ENCODE results near the gene ITFG1. TPM values are rescaled to one million over a fixed set of nuclear protein-coding genes. Genes with fewer than 3 reads are reported as not detected.
A peak's percentile ranks its signal among the peaks of the same experiment; 100 is the strongest.

ITFG1 gene
- total and polyA plus RNA-seq, 2 of the 13 experiments (the other 11 are each of a cell fraction or from before 2014, with no cell fraction given): 74.5 to 150 TPM

DNA sequence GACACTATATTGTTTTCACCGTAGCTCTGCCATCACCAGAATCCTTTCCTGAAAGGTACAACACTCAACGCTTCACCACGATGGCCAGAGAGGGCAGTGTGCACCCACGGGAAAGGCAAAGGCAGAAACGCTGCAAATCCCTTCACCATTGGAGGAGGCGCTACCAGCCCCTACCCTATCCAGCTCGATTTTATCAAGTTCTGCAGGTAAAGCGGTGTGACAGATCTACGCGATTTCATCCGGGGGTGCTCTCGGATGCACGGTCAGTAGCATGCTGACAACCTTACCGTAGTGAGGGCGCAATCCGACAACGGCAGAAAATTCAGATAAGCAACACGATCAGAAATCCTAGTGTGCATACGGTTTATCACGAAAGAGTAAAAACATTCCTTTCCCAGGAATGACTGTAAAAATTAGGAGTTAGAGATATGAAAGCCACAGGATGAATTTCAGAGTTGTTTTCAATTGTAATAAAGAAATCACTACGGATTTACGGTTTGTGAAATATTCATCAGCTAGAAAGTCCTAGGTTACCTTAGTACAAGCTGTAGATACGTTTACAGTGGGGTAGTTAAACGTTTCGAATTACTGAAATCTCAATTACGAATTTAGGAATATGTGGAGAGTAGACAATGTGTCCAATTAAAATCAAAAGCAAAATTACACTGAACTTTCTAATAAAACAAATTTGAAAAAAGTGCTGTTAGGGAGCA, 318.9 kb downstream of the ITFG1 start (continued):
- TF ChIP-seq, protein P1, sequence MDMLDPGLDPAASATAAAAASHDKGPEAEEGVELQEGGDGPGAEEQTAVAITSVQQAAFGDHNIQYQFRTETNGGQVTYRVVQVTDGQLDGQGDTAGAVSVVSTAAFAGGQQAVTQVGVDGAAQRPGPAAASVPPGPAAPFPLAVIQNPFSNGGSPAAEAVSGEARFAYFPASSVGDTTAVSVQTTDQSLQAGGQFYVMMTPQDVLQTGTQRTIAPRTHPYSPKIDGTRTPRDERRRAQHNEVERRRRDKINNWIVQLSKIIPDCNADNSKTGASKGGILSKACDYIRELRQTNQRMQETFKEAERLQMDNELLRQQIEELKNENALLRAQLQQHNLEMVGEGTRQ (IDR thresholded peaks at IDR 0.05; ENCODE audit: low read depth, low read length): no peak
- TF ChIP-seq, protein P1 (CRISPR knock-in tag; IDR thresholded peaks at IDR 0.05; ENCODE audit: borderline replicate concordance): no peak
- TF ChIP-seq PPARG (CRISPR knock-in tag; conservative IDR thresholded peaks at IDR 0.05): 0 out of 2 replicates have a peak, but pooled peaks have one; percentile 6
- TF ChIP-seq DPF2 (CRISPR knock-in tag; IDR thresholded peaks at IDR 0.05; ENCODE audit: borderline replicate concordance, low read depth): no peak
- peak; percentile 91; the same call in 1 of the 2 replicates for TF ChIP-seq KDM2A (CRISPR knock-in tag; IDR thresholded peaks at IDR 0.05; ENCODE audit: borderline replicate concordance, low read depth)
- peak; percentile 21; the same call in 1 of the 2 replicates for TF ChIP-seq TAF1 (CRISPR knock-in tag; IDR thresholded peaks at IDR 0.05)
- no peak for TF ChIP-seq RBAK (CRISPR knock-in tag; IDR thresholded peaks at IDR 0.05)
- TF ChIP-seq ZNF749 (CRISPR knock-in tag; IDR thresholded peaks at IDR 0.05; ENCODE audit: borderline replicate concordance): no peak
- TF ChIP-seq ZSCAN9 (CRISPR knock-in tag; IDR thresholded peaks at IDR 0.05; ENCODE audit: borderline replicate concordance): no peak
- no peak for TF ChIP-seq RAD51 (IDR thresholded peaks at IDR 0.05; ENCODE audit: borderline replicate concordance)
- TF ChIP-seq ZNF605 (CRISPR knock-in tag; IDR thresholded peaks at IDR 0.05): peak; percentile 33; the same call in 1 of the 2 replicates
- TF ChIP-seq DMAP1 (CRISPR knock-in tag; IDR thresholded peaks at IDR 0.05): 0 out of 2 replicates have a peak, but pooled peaks have one; percentile 22
- TF ChIP-seq, protein P2, sequence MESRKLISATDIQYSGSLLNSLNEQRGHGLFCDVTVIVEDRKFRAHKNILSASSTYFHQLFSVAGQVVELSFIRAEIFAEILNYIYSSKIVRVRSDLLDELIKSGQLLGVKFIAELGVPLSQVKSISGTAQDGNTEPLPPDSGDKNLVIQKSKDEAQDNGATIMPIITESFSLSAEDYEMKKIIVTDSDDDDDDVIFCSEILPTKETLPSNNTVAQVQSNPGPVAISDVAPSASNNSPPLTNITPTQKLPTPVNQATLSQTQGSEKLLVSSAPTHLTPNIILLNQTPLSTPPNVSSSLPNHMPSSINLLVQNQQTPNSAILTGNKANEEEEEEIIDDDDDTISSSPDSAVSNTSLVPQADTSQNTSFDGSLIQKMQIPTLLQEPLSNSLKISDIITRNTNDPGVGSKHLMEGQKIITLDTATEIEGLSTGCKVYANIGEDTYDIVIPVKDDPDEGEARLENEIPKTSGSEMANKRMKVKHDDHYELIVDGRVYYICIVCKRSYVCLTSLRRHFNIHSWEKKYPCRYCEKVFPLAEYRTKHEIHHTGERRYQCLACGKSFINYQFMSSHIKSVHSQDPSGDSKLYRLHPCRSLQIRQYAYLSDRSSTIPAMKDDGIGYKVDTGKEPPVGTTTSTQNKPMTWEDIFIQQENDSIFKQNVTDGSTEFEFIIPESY (CRISPR knock-in tag; IDR thresholded peaks at IDR 0.05): 0 out of 2 replicates have a peak, but pooled peaks have one; percentile 36
- TF ChIP-seq, protein P3, sequence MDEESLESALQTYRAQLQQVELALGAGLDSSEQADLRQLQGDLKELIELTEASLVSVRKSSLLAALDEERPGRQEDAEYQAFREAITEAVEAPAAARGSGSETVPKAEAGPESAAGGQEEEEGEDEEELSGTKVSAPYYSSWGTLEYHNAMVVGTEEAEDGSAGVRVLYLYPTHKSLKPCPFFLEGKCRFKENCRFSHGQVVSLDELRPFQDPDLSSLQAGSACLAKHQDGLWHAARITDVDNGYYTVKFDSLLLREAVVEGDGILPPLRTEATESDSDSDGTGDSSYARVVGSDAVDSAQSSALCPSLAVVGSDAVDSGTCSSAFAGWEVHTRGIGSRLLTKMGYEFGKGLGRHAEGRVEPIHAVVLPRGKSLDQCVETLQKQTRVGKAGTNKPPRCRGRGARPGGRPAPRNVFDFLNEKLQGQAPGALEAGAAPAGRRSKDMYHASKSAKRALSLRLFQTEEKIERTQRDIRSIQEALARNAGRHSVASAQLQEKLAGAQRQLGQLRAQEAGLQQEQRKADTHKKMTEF (CRISPR knock-in tag; IDR thresholded peaks at IDR 0.05): peak; percentile 48; the same call in 1 of the 2 replicates
- TF ChIP-seq ZBTB21 (CRISPR knock-in tag; IDR thresholded peaks at IDR 0.05): no peak
- 0 out of 3 replicates have a peak, but pooled peaks have one; percentile 40 for TF ChIP-seq MXI1 (IDR thresholded peaks at IDR 0.05; ENCODE audit: borderline replicate concordance, low read depth, low read length)
- TF ChIP-seq, protein P4, sequence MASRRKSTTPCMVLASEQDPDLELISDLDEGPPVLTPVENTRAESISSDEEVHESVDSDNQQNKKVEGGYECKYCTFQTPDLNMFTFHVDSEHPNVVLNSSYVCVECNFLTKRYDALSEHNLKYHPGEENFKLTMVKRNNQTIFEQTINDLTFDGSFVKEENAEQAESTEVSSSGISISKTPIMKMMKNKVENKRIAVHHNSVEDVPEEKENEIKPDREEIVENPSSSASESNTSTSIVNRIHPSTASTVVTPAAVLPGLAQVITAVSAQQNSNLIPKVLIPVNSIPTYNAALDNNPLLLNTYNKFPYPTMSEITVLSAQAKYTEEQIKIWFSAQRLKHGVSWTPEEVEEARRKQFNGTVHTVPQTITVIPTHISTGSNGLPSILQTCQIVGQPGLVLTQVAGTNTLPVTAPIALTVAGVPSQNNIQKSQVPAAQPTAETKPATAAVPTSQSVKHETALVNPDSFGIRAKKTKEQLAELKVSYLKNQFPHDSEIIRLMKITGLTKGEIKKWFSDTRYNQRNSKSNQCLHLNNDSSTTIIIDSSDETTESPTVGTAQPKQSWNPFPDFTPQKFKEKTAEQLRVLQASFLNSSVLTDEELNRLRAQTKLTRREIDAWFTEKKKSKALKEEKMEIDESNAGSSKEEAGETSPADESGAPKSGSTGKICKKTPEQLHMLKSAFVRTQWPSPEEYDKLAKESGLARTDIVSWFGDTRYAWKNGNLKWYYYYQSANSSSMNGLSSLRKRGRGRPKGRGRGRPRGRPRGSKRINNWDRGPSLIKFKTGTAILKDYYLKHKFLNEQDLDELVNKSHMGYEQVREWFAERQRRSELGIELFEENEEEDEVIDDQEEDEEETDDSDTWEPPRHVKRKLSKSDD (CRISPR knock-in tag; IDR thresholded peaks at IDR 0.05; ENCODE audit: low read depth): no peak
- no peak for TF ChIP-seq SOX13 (IDR thresholded peaks at IDR 0.05)
- TF ChIP-seq SOX13 (CRISPR knock-in tag; conservative IDR thresholded peaks at IDR 0.05 in 1 of 2, IDR thresholded peaks at IDR 0.05 in 1 of 2): peak in 1 of 2 experiments; percentile 15; a peak in 1 of 4 replicates
- peak; percentile 80 for TF ChIP-seq PHF5A (CRISPR knock-in tag; IDR thresholded peaks at IDR 0.05; ENCODE audit: low read depth, unreplicated experiment)
- TF ChIP-seq ZNF564 (CRISPR knock-in tag; IDR thresholded peaks at IDR 0.05): no peak
- TF ChIP-seq MXD4 (CRISPR knock-in tag; IDR thresholded peaks at IDR 0.05): no peak

Measured in HepG2 (cell line).